Activated naive CD4-positive, alpha-beta T cell (primary cell): Measurements from ENCODE around the gene HSPA1L.

ENCODE experiments used
- DNase-seq, 4 experiments: peaks; one replicate each; lab custom pipeline; 2025; lab: John Stamatoyannopoulos, UW

The HSPA1L gene

GRCh38 chr6:31781244-31782125 is 33.6 kb downstream of the HSPA1L start:
- no peak for DNase-seq

- no peak for DNase-seq
Measured at GRCh38 chr6:31780507-31781243, 34.4 kb downstream of the HSPA1L start.

GRCh38 chr6:31779908-31780307 is 35.2 kb downstream of the HSPA1L start:
- DNase-seq: no peak

GRCh38 chr6:31778999-31779885 is 35.8 kb downstream of the HSPA1L start:
- no peak for DNase-seq

- no peak for DNase-seq
Measured at GRCh38 chr6:31778193-31778592, 36.9 kb downstream of the HSPA1L start.

GRCh38 chr6:31777667-31778050 is 37.4 kb downstream of the HSPA1L start:
- no peak for DNase-seq

GRCh38 chr6:31776989-31777666 is 38.0 kb downstream of the HSPA1L start, which contains the start of gene VWA7:
TSS of gene VWA7 (minus strand) at chr6:31777328. CDS start at chr6:31776779, 549 bp downstream.
- peak; percentile 13 to 48 (median 46) for DNase-seq

- DNase-seq: no peak
Measured at GRCh38 chr6:31776485-31776988, 38.5 kb downstream of the HSPA1L start.

GRCh38 chr6:31775633-31776484 is 39.2 kb downstream of the HSPA1L start:
- DNase-seq: no peak

GRCh38 chr6:31775184-31775583 is 39.9 kb downstream of the HSPA1L start:
- DNase-seq: no peak

- no peak for DNase-seq
Measured at GRCh38 chr6:31771992-31772358, 43.1 kb downstream of the HSPA1L start.

- no peak for DNase-seq
Measured at GRCh38 chr6:31770860-31771259, 44.2 kb downstream of the HSPA1L start.

GRCh38 chr6:31769684-31770371 is 45.3 kb downstream of the HSPA1L start:
- peak; percentile 37 to 61 (median 52) for DNase-seq

GRCh38 chr6:31768363-31769257 is 46.5 kb downstream of the HSPA1L start:
- DNase-seq: no peak

GRCh38 chr6:31767096-31767645 is 47.9 kb downstream of the HSPA1L start:
- no peak for DNase-seq

- DNase-seq: no peak
Measured at GRCh38 chr6:31765910-31766794, 48.9 kb downstream of the HSPA1L start.

- no peak for DNase-seq
Measured at GRCh38 chr6:31765559-31765909, 49.5 kb downstream of the HSPA1L start.
